ENCODE measurements around the gene CDC42BPA. TPM values are rescaled to one million over a fixed set of nuclear protein-coding genes. Genes with fewer than 3 reads are reported as not detected.
"Not testable (repeated sequence)": the region's sequence is repeated elsewhere in the genome, so short reads cannot be mapped to it uniquely, and the experiment has no call there.

Gene CDC42BPA
- total RNA-seq, 1 experiment from 2014 or later, result 46.4 TPM

DNA sequence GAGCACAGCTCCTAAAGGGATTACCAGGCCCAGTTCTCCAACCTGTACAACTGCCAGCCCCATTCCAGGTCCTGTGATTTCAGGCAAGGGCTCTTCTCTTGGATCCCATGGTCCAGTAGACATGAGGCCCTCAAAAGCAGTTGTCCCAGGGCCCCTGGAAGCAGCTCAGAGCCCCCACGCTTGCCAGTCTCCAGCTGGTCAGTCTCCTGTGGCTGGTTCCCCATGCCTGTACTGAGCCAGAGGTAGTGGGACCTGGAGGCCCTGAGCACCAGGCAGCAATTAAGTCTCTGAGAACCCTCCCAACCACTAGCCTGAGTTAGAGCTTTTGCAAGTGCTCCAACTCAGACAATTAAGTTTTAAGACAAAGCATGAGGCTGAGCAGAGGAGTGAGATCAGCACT is 36.9 kb downstream of the CDC42BPA start:
- Histone ChIP-seq H3K27ac (no peak overlapping the region), H3K27me3 (replicated peaks) (no peaks in the 10 kb centered on the region), H3K9me3 (replicated peaks) (peaks cover 4% of the 10 kb centered on the region; the same call in 1 of the 2 replicates), H3K4me3 (no peak overlapping the region), H3K36me3 (peaks cover 10% of the 10 kb centered on the region), H3K4me1 (replicated peaks) (no peaks in the 10 kb centered on the region)
- DNase-seq (ENCODE audit: low read depth in 1 of 2, low spot score in 2 of 2), result no peak

DNA sequence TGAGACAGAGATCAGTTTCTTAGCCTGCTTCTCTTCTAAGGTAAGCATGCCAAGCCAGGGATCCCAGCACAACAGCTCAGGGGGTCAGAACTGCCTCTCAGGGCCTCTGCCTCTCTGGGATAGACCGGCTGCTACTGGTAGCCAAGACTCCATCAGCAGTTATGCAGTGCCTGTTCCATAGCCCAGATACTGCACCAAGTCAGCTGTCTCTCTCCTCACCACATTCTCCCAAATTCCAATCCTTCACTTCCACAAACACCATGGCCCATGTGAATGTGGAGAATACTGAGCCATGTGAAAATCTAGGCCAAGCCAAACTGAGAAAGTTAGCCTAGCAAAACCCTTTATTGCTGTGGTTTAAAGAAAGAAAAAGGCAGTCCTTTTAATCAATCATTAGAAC is 37.5 kb downstream of the CDC42BPA start:
- no peaks in the 10 kb centered on the region for H3K9me3 ChIP-seq (replicated peaks)
- H3K4me3 ChIP-seq, result no peak overlapping the region
- no peaks in the 10 kb centered on the region for H3K4me1 ChIP-seq (replicated peaks)
- peaks cover 4% of the 10 kb centered on the region; the same call in 1 of the 2 replicates for H3K36me3 ChIP-seq
- no peak for DNase-seq (ENCODE audit: low read depth in 1 of 2, low spot score in 2 of 2)
- H3K27me3 ChIP-seq (replicated peaks), result no peaks in the 10 kb centered on the region
- H3K27ac ChIP-seq, result no peak overlapping the region

DNA sequence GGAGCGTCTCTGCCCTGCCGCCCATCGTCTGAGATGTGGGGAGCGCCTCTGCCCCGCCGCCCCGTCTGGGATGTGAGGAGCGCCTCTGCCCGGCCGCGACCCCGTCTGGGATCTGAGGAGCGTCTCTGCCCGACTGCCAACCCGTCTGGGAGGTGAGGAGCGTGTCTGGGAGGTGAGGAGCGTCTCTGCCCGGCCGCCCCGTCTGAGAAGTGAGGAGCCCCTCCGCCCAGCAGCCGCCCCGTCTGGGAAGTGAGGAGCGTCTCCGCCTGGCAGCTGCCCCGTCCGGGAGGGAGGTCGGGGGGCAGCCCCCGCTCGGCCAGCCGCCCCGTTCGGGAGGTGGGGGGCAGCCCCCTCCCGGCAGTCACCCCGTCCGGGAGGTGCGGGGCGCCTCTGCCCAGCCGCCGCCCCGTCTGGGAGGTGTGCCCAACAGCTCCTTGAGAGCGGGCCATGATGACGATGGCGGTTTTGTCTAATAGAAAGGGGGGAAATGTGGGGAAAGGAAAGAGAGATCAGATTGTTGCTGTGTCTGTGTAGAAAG is 42.1 kb downstream of the CDC42BPA start:
- not testable (repeated sequence) for H3K4me1 ChIP-seq (replicated peaks); H3K27me3 ChIP-seq (replicated peaks); H3K9me3 ChIP-seq (replicated peaks); H3K4me3 ChIP-seq; DNase-seq (ENCODE audit: low read depth in 1 of 2, low spot score in 2 of 2); H3K27ac ChIP-seq; H3K36me3 ChIP-seq

DNA sequence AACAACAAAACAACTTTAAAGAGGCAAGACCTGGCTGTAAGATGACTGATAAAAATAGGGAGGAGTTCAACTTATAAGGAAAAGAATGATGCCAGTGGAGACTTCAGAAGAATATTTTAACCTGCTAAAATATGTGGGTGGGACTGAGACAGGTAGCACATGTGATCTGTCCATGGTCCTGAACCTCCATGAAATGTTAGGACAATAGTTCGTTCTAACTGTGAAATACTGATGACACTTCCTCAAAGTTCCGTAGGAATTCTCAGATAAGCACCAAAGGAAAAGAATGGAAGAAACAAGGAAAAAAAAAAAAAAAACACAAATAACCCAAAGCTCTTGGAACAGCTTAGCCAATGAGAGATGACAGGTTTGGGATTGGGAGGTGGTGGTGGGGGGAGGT is 44.7 kb downstream of the CDC42BPA start:
- no peak overlapping the region for H3K4me3 ChIP-seq
- H3K4me1 ChIP-seq (replicated peaks), result peaks cover 4% of the 10 kb centered on the region; the same call in 1 of the 2 replicates
- H3K27ac ChIP-seq, result no peak overlapping the region
- no peak for DNase-seq (ENCODE audit: low read depth in 1 of 2, low spot score in 2 of 2)
- H3K36me3 ChIP-seq, result no peaks in the 10 kb centered on the region
- no peaks in the 10 kb centered on the region for H3K9me3 ChIP-seq (replicated peaks)
- no peaks in the 10 kb centered on the region for H3K27me3 ChIP-seq (replicated peaks)

DNA sequence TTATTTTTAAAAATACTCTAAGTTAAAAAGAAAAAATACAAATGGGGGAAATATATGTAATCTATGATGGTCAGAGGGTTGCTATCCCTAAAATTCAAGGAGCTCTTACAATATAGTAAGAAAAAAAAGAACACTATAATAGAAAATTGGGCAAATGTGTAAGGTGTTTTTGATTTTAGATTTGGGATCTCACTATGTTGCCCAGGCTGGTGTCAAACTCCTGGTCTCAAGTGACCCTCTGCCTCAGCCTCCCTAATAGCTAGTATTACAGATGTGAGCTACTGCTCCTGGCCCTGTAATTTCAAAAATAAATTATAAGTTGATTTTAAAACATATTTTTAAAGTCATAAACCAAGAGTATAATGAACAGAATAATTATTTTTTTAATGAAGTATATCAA is 45.9 kb downstream of the CDC42BPA start:
- Histone ChIP-seq H3K27me3 (replicated peaks) (no peaks in the 10 kb centered on the region), H3K9me3 (replicated peaks) (no peaks in the 10 kb centered on the region), H3K4me1 (replicated peaks) (peaks cover 4% of the 10 kb centered on the region; the same call in 1 of the 2 replicates), H3K27ac (no peak overlapping the region), H3K4me3 (no peak overlapping the region), H3K36me3 (no peaks in the 10 kb centered on the region)
- DNase-seq (ENCODE audit: low read depth in 1 of 2, low spot score in 2 of 2), result no peak

DNA sequence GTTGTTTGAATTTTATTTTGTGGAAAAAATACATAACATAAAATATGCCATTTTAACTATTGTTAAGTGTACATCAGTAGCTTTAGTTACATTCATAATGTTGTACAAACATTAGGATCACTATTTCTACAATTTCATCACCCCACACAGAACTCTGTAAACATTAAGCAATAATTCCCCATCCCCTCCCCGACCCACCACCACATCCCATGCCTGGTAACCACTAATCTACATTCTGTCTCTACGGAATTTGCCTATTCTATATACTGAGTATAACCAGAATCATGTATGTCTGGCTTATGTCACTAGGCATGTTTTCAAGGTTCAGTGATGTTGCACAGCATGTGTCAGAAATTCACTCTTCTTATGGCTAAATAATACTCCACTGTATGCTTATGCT is 47.7 kb downstream of the CDC42BPA start:
- Histone ChIP-seq H3K36me3 (no peaks in the 10 kb centered on the region), H3K27ac (no peak overlapping the region), H3K4me1 (replicated peaks) (peaks cover 4% of the 10 kb centered on the region; the same call in 1 of the 2 replicates), H3K27me3 (replicated peaks) (no peaks in the 10 kb centered on the region), H3K4me3 (no peak overlapping the region), H3K9me3 (replicated peaks) (no peaks in the 10 kb centered on the region)
- DNase-seq (ENCODE audit: low read depth in 1 of 2, low spot score in 2 of 2), result no peak

DNA sequence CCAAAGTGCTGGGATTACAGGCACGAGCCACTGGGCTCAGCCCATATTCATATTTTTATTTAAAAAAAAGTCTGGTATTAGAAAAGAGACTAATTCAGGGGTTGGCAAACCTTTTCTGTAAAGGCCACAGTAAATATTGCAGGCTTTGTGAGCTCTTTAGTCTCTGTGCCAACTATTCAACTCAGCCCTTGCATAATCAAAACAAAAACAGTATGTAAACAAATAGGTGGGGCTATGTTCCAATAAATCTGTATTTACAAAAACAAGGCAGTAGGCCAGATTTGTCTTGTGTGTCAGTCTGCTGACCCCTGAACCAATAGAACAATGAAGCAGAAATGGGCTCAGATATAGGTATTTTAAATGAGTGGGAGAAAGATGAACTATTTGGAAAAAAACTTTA is 49.3 kb downstream of the CDC42BPA start:
- Histone ChIP-seq H3K4me1 (replicated peaks) (peaks cover 4% of the 10 kb centered on the region; the same call in 1 of the 2 replicates), H3K9me3 (replicated peaks) (no peaks in the 10 kb centered on the region), H3K27me3 (replicated peaks) (no peaks in the 10 kb centered on the region), H3K4me3 (no peak overlapping the region), H3K36me3 (no peaks in the 10 kb centered on the region), H3K27ac (no peak overlapping the region)
- no peak for DNase-seq (ENCODE audit: low read depth in 1 of 2, low spot score in 2 of 2)

DNA sequence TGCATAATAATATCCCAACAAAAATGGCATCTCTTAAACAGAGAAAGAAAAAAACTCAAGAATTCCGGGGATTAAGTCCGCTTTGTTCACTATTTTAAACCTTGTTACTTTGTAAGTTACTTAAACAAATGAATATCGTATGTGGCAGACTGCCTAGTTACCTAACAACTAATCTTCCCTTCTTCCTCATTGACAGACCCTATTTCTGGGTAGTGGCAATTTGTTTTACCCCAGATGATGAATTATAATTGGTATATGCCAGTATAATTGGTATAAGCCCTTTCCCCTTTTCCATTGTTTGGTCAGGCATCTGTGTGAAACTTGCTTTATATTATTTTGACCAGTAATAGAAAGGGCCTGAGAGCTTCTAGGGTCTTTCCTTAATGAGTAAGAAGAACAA is 52.4 kb downstream of the CDC42BPA start:
- H3K36me3 ChIP-seq, result no peaks in the 10 kb centered on the region
- H3K4me3 ChIP-seq, result no peak overlapping the region
- H3K9me3 ChIP-seq (replicated peaks), result no peaks in the 10 kb centered on the region
- H3K27ac ChIP-seq, result no peak overlapping the region
- H3K4me1 ChIP-seq (replicated peaks), result peaks cover 4% of the 10 kb centered on the region; the same call in 1 of the 2 replicates
- DNase-seq (ENCODE audit: low read depth in 1 of 2, low spot score in 2 of 2), result no peak
- H3K27me3 ChIP-seq (replicated peaks), result no peaks in the 10 kb centered on the region

DNA sequence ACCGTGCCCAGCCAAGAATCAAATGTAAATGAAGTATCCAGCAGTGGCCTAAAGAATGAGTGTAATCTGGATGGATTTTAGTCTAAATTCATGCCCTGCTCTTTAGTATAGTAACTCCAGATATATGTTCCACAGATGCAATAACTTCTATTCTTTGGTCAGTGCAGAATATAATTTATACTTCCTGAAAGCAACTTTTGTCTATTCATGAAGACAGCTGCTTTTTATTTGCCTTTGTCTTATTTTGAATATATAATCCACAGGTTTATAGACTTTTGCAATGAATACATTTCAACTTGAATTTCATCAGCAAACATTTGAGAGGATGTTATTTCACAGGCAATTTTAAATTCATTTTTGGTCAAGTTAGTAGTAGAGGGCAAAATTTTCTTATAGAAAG is 54.4 kb downstream of the CDC42BPA start:
- no peak for DNase-seq (ENCODE audit: low read depth in 1 of 2, low spot score in 2 of 2)
- Histone ChIP-seq H3K4me3 (no peak overlapping the region), H3K27ac (no peak overlapping the region), H3K9me3 (replicated peaks) (no peaks in the 10 kb centered on the region), H3K36me3 (no peaks in the 10 kb centered on the region), H3K4me1 (replicated peaks) (peaks cover 2% of the 10 kb centered on the region; the same call in 1 of the 2 replicates), H3K27me3 (replicated peaks) (no peaks in the 10 kb centered on the region)

DNA sequence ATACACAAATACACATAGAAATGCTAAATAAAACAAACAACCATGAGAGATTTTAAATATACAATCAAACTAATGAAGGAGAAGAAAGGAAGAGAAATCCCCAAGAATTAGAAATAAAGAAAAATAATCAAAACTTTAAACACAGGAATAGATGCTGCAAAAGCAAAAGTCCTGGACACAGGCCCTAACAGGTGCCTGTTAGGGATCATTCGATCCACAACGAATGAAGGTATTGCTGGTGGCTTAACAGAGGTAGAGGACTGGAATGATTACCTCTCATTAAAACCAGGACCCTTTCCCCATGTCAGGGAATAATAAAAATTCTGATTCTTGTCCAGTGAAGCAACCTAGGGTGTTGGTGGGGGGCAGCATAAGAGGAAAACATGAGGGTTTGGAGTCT is 56.8 kb downstream of the CDC42BPA start:
- Histone ChIP-seq H3K4me1 (replicated peaks) (no peaks in the 10 kb centered on the region), H3K36me3 (no peaks in the 10 kb centered on the region), H3K27ac (no peak overlapping the region), H3K9me3 (replicated peaks) (no peaks in the 10 kb centered on the region), H3K4me3 (no peak overlapping the region), H3K27me3 (replicated peaks) (no peaks in the 10 kb centered on the region)
- DNase-seq (ENCODE audit: low read depth in 1 of 2, low spot score in 2 of 2), result no peak

DNA sequence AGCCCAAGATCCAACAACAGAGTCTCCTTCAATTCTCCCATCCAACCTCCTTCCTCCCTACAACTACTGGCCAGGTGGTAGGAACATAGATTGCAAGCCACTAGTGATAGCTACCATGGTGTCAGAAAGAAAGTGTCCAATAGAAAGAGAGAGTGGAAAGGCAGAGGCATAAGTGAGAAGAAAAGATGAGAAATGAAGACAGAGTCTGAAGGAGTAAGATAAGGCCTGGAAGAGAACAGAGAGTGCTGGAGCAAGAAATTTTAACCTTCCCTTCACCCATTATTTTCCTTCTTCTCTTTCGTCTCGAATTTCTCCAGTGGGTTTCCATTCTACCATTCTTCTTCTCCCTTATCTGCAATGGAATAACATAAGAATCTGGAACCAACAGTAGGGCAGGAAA is 57.9 kb downstream of the CDC42BPA start:
- Histone ChIP-seq H3K4me3 (no peak overlapping the region), H3K36me3 (no peaks in the 10 kb centered on the region), H3K4me1 (replicated peaks) (no peaks in the 10 kb centered on the region), H3K27ac (no peak overlapping the region), H3K9me3 (replicated peaks) (no peaks in the 10 kb centered on the region), H3K27me3 (replicated peaks) (no peaks in the 10 kb centered on the region)
- DNase-seq (ENCODE audit: low read depth in 1 of 2, low spot score in 2 of 2), result no peak

DNA sequence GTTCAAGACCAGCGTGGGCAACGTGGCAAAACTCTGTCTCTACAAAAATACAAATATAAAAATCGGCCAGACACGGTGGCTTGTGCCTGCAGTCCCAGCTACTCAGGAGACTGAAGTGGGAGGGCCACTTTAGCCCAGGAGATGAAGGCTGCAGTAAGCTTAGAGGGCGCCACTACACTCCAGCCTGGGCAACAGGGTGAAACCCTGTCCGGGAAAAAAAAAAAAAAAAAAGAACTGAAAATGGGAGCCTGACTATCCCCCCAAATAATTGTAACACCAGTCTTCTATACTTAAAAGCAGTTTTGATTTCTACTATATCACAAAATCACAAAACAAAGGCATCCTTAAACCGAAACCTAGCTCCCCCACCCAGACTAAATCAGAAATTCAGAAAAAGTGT is 60.3 kb downstream of the CDC42BPA start:
- Histone ChIP-seq H3K4me3 (no peak overlapping the region), H3K9me3 (replicated peaks) (no peaks in the 10 kb centered on the region)

DNA sequence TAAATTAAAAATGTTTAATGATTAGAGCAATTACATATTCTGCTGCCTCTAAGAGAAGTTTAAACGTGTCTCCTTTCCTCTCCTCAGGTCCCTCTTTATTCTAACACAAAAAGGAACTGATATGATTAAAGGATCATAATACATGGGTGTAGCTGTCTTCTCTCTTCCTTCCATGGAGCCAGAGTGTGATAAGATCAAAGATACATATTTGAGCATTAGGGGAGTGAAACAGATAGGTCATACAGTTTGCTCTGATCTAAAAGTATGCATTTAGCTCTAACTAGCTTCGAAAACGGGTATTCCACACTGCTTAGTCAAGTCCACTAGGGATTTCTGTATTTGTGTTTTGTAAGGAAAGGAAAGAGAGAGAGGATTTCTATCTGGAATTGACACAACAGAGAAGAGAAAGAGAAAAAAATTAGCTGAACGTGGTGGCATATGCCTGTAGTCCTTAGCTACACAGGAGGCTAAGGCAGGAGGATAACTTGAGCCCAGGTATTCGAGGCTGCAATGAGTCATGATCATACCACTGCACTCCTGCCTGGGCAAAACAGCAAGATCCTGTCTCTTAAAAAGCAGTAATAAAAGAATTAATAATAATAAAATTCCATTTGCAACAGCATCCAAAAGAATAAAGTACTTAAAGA is 63.1 kb downstream of the CDC42BPA start:
- Histone ChIP-seq H3K9me3 (replicated peaks) (no peaks in the 10 kb centered on the region), H3K36me3 (no peaks in the 10 kb centered on the region), H3K27me3 (replicated peaks) (no peaks in the 10 kb centered on the region), H3K4me3 (no peak overlapping the region), H3K4me1 (replicated peaks) (no peaks in the 10 kb centered on the region), H3K27ac (no peak overlapping the region)
- DNase-seq (ENCODE audit: low read depth in 1 of 2, low spot score in 2 of 2), result no peak

More for the DNA sequence above, 60.3 kb downstream of the CDC42BPA start:
- no peak overlapping the region for H3K27ac ChIP-seq
- no peaks in the 10 kb centered on the region for H3K36me3 ChIP-seq
- H3K4me1 ChIP-seq (replicated peaks), result no peaks in the 10 kb centered on the region
- DNase-seq (ENCODE audit: low read depth in 1 of 2, low spot score in 2 of 2), result no peak
- H3K27me3 ChIP-seq (replicated peaks), result no peaks in the 10 kb centered on the region

DNA sequence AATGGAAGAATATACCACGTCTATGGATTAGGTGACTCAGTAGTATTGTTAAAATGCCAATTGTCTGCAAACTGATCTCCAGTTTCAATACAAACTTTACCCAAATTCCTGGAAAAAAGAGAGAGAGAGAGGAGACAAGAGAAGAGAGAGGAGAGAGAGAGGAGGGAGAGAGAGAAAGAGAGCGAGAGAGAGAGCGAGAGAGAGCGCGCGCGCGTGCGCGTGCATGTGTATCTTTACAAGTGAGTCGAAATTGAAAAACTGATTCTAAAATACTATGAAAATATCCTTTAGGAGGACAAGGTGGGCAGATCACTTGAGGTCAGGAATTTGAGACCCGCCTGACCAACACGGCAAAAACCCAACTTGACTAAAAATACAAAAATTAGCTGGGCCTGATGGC is 65.2 kb downstream of the CDC42BPA start:
- H3K9me3 ChIP-seq (replicated peaks), result no peaks in the 10 kb centered on the region
- H3K4me1 ChIP-seq (replicated peaks), result no peaks in the 10 kb centered on the region
- H3K4me3 ChIP-seq, result no peak overlapping the region
- no peaks in the 10 kb centered on the region for H3K36me3 ChIP-seq
- DNase-seq (ENCODE audit: low read depth in 1 of 2, low spot score in 2 of 2), result no peak
- no peaks in the 10 kb centered on the region for H3K27me3 ChIP-seq (replicated peaks)
- H3K27ac ChIP-seq, result no peak overlapping the region

Measured in SJSA1 (cell line).